Mesendoderm (in vitro differentiated cells): Measurements from ENCODE around the gene NDUFAF7.
"Not testable (repeated sequence)": the region's sequence is repeated elsewhere in the genome, so short reads cannot be mapped to it uniquely, and the experiment has no call there.

Experiments used
- DNase-seq: peaks from one replicate; pipeline ENCODE4 v3.0.0; 2013
- H2AK5ac ChIP-seq: 2 replicates; pipeline ENCODE4 v1.6.1; 2013; ENCODE audit warnings: low read length, inconsistent platforms
- H2BK120ac ChIP-seq: 2 replicates; pipeline ENCODE4 v1.6.1; 2013; ENCODE audit warnings: low read depth, mild to moderate bottlenecking, low read length, moderate library complexity, mixed read lengths
- H2BK15ac ChIP-seq: replicated peaks from 2 replicates; pipeline ENCODE4 v1.6.1; 2013; ENCODE audit warnings: low read depth, mild to moderate bottlenecking, moderate library complexity
- H2BK5ac ChIP-seq: 2 replicates; pipeline ENCODE4 v1.6.1; 2013; ENCODE audit warnings: low read length, inconsistent platforms
- H3K18ac ChIP-seq: 2 replicates; pipeline ENCODE4 v1.6.1; 2013; ENCODE audit warnings: mild to moderate bottlenecking, low read length, mixed read lengths
- H3K23ac ChIP-seq: one replicate; pipeline ENCODE4 v1.6.1; 2013; ENCODE audit warnings: low read length
- H3K27ac ChIP-seq: 2 replicates; pipeline ENCODE4 v1.5.1; 2013; ENCODE audit warnings: low read depth, mild to moderate bottlenecking, inconsistent platforms, low read length, moderate library complexity
- H3K27me3 ChIP-seq: 2 replicates; pipeline ENCODE4 v1.6.1; 2013; ENCODE audit warnings: low read length, control low read depth, mild to moderate bottlenecking, inconsistent platforms; ENCODE audit not compliant: insufficient read depth, poor library complexity
- H3K36me3 ChIP-seq: 2 replicates; pipeline ENCODE4 v1.6.1; 2013; ENCODE audit warnings: low read length, inconsistent platforms; ENCODE audit not compliant: control insufficient read depth, insufficient read depth
- H3K4ac ChIP-seq: one replicate; pipeline ENCODE4 v1.6.1; 2013; ENCODE audit warnings: low read depth, mild to moderate bottlenecking, low read length, moderate library complexity
- H3K4me1 ChIP-seq: 2 replicates; pipeline ENCODE4 v1.6.1; 2013; ENCODE audit warnings: low read depth, low read length, inconsistent platforms; ENCODE audit not compliant: control insufficient read depth
- H3K4me2 ChIP-seq: 2 replicates; pipeline ENCODE4 v1.6.1; 2013; ENCODE audit warnings: low read length
- H3K4me3 ChIP-seq: 2 replicates; pipeline ENCODE4 v1.5.1; 2013; ENCODE audit warnings: mild to moderate bottlenecking, low read length
- H3K56ac ChIP-seq: one replicate; pipeline ENCODE4 v1.6.1; 2013; ENCODE audit warnings: low read length
- H3K79me1 ChIP-seq: 2 replicates; pipeline ENCODE4 v1.6.1; 2013; ENCODE audit warnings: low read length, inconsistent platforms
- H3K79me2 ChIP-seq: 2 replicates; pipeline ENCODE4 v1.6.1; 2013; ENCODE audit warnings: mild to moderate bottlenecking, low read length; ENCODE audit not compliant: control insufficient read depth, insufficient read depth
- H3K9ac ChIP-seq: 2 replicates; pipeline ENCODE4 v1.6.1; 2013; ENCODE audit warnings: low read length, inconsistent platforms
- H4K5ac ChIP-seq: one replicate; pipeline ENCODE4 v1.6.1; 2013; ENCODE audit warnings: low read length
- H4K8ac ChIP-seq: one replicate; pipeline ENCODE4 v1.6.1; 2013; ENCODE audit warnings: low read depth, mild to moderate bottlenecking, control low read depth, low read length, moderate library complexity
- WGBS: extraction: QIAGEN DNeasy Blood & Tissue Kit; methylation state at CpG from one replicate; pipeline ENCODE4 v1.1.7; 2013; ENCODE audit warnings: low lambda C conversion rate, missing lambda C conversion rate; ENCODE audit not compliant: insufficient coverage; ENCODE audit errors: extremely low coverage; 5-methylcytosine and 5-hydroxymethylcytosine counted together

NDUFAF7 gene

DNA sequence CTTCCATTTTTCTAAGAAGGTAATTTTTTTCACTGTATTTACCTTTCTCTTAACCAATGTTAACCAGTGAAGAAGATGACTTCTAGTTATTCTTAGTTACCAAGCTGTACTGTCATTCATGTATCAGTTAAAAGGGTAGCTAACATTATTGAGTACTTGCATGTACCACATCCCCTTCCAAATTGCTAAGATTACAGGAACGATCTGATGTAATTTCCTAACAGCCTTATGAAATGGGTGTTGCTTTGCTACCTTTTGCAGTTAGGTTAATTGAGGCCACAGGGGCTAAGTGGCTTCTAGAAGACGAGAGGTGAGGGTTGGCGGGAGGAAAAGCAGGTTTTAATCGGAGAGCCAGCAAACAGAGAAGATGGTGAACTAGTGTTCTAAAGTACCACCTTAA lies 41.2 kb upstream of the NDUFAF7 start:
- Histone ChIP-seq H2BK15ac (no peak overlapping the region), H3K4me1 (peaks cover 9% of the 10 kb centered on the region)
- no CpG with 5 or more reads among the region's 4 CpGs for WGBS

DNA sequence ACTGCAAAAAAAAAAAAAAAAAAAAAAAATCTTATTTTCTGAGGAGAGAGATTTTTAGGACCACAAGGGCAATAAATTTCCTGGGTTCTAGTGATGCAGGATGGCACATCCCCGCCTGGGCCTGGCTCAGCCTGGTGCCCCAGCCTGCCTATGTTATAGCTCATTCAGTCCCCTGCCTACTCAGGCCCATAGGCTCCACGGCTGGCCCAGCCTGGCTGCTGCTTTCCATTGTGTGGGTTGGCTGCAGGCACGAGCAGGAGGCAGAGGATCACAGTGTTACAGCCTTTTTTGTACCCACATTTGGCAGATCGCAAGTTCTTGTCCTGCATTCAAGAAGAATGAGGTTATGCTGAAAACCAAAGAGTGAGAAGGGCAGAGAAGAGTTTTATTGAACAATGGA lies 40.2 kb upstream of the NDUFAF7 start:
- WGBS, result no CpG with 5 or more reads among the region's 4 CpGs
- peaks cover 9% of the 10 kb centered on the region for H3K4me1 ChIP-seq
- H2AK5ac ChIP-seq, result no peak overlapping the region
- H2BK5ac ChIP-seq, result no peak overlapping the region
- H3K23ac ChIP-seq, result no peak overlapping the region
- H3K9ac ChIP-seq, result peak overlapping the region; percentile 7
- H3K4me2 ChIP-seq, result no peak overlapping the region
- H2BK15ac ChIP-seq, result no peak overlapping the region
- no peaks in the 10 kb centered on the region for H3K27me3 ChIP-seq
- peak overlapping the region; percentile 2 for H4K8ac ChIP-seq
- H3K4ac ChIP-seq, result peak overlapping the region; percentile 17
- no peak overlapping the region for H4K5ac ChIP-seq
- H3K4me3 ChIP-seq, result no peak overlapping the region
- H3K18ac ChIP-seq, result peak overlapping the region; percentile 33
- no peak overlapping the region for H2BK120ac ChIP-seq
- no peaks in the 10 kb centered on the region for H3K79me1 ChIP-seq
- H3K79me2 ChIP-seq, result no peaks in the 10 kb centered on the region
- no peak overlapping the region for H3K27ac ChIP-seq
- H3K56ac ChIP-seq, result peak overlapping the region; percentile 78
- H3K36me3 ChIP-seq, result no peaks in the 10 kb centered on the region
- no peak for DNase-seq

More for the DNA sequence above, 41.2 kb upstream of the NDUFAF7 start:
- no peak for DNase-seq
- no peak overlapping the region for H2AK5ac ChIP-seq
- no peak overlapping the region for H3K23ac ChIP-seq
- H4K8ac ChIP-seq, result no peak overlapping the region
- peak overlapping the region; percentile 0 for H2BK5ac ChIP-seq
- no peaks in the 10 kb centered on the region for H3K79me2 ChIP-seq
- no peak overlapping the region for H3K4me2 ChIP-seq
- H3K79me1 ChIP-seq, result no peaks in the 10 kb centered on the region
- peak overlapping the region; percentile 94 for H3K18ac ChIP-seq
- H3K27me3 ChIP-seq, result no peaks in the 10 kb centered on the region
- no peak overlapping the region for H3K4ac ChIP-seq
- no peaks in the 10 kb centered on the region for H3K36me3 ChIP-seq
- H3K9ac ChIP-seq, result no peak overlapping the region
- H3K56ac ChIP-seq, result peak overlapping the region; percentile 45
- no peak overlapping the region for H4K5ac ChIP-seq
- no peak overlapping the region for H3K27ac ChIP-seq
- H2BK120ac ChIP-seq, result peak overlapping the region; percentile 69
- H3K4me3 ChIP-seq, result no peak overlapping the region

DNA sequence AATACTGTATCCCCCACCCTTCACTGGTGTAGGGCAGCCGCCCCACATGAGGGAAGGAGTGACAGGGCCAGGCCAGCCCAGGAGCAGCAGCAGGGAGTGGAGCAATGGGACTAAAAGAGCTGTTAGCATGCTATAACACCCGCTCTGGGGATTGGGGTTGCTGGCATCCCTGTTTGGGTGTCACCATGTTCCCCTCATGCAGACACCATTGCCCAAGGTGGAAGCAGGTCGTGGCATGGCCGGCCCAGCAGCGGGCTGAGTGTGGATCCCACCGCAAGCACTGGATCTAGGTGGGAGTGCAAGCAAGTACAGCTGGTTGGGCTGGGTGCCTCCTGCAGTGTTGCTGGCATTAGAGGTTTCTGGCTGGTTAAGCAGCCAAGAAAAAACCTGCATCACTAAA lies 39.7 kb upstream of the NDUFAF7 start:
- no peak overlapping the region for H3K4me2 ChIP-seq
- H3K79me2 ChIP-seq, result peaks cover under 1% of the 10 kb centered on the region
- H4K8ac ChIP-seq, result no peak overlapping the region
- H4K5ac ChIP-seq, result no peak overlapping the region
- H2BK15ac ChIP-seq, result no peak overlapping the region
- no peak overlapping the region for H3K23ac ChIP-seq
- no peak overlapping the region for H3K27ac ChIP-seq
- DNase-seq, result no peak
- no peak overlapping the region for H2AK5ac ChIP-seq
- no CpG with 5 or more reads among the region's 6 CpGs for WGBS
- H3K9ac ChIP-seq, result peak overlapping the region; percentile 7
- H3K4ac ChIP-seq, result peak overlapping the region; percentile 25
- no peaks in the 10 kb centered on the region for H3K79me1 ChIP-seq
- no peaks in the 10 kb centered on the region for H3K27me3 ChIP-seq
- no peaks in the 10 kb centered on the region for H3K36me3 ChIP-seq
- peaks cover 9% of the 10 kb centered on the region for H3K4me1 ChIP-seq
- H3K4me3 ChIP-seq, result no peak overlapping the region
- peak overlapping the region; percentile 78 for H3K56ac ChIP-seq
- H2BK5ac ChIP-seq, result no peak overlapping the region
- peak overlapping the region; percentile 33 for H3K18ac ChIP-seq
- no peak overlapping the region for H2BK120ac ChIP-seq

DNA sequence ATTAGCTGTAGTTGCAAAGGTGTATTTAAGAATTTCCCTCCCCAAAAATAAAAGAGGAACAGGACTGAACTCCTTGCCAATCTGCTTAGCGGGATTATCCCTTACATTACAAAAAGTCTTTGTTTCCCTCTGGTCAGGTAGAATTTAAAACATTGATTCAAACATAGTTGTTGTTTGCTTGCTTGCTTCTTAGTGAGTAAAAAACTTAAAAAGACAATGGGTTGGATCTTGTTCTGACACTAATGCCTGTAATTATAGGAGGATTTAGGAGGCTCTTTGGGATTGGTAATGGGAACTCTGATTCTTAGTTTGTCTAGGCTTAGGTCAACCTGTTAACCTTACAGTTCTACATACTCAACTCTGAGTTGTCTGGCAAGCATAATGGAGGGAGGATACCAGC lies 38.9 kb upstream of the NDUFAF7 start:
- Histone ChIP-seq H3K79me1 (no peaks in the 10 kb centered on the region), H4K8ac (no peak overlapping the region), H3K4me3 (no peak overlapping the region), H3K23ac (no peak overlapping the region), H3K79me2 (peaks cover 5% of the 10 kb centered on the region), H3K56ac (no peak overlapping the region), H3K18ac (no peak overlapping the region), H3K27me3 (no peaks in the 10 kb centered on the region), H3K36me3 (no peaks in the 10 kb centered on the region), H2BK15ac (peak overlapping the region; percentile 80), H2BK5ac (no peak overlapping the region), H3K4me1 (peaks cover 9% of the 10 kb centered on the region), H2AK5ac (peak overlapping the region; percentile 52), H3K4me2 (no peak overlapping the region), H3K9ac (no peak overlapping the region), H4K5ac (no peak overlapping the region), H3K27ac (no peak overlapping the region), H2BK120ac (no peak overlapping the region), H3K4ac (no peak overlapping the region)
- DNase-seq, result no peak
- WGBS, result no CpG with 5 or more reads among the region's 1 CpG

DNA sequence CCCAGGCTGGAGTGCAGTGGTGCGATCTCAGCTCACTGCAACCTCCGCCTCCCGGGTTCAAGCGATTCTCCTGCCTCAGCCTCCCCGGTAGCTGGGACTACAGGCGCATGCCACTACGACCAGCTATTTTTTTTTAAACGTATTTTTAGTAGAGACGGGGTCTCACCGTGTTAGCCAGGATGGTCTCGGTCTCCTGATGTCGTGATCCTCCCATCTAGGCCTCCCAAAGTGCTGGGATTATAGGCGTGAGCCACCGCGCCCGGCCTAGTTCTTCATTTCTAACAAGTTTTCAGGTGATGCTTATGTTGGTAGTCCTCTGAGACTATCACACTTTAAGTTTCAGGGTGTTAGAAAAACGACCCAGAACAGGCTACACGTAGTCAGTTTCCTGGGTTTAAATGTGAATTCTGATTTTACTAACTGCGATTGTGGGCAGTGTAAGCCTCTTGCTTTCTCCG lies 35.6 kb upstream of the NDUFAF7 start:
- not testable (repeated sequence) for H3K4me3 ChIP-seq, H3K27ac ChIP-seq
- WGBS, result no CpG with 5 or more reads among the region's 20 CpGs

More for the DNA sequence above, 35.6 kb upstream of the NDUFAF7 start:
- not testable (repeated sequence) for H2BK5ac ChIP-seq, H3K79me1 ChIP-seq, H4K8ac ChIP-seq, H3K36me3 ChIP-seq, H2AK5ac ChIP-seq, H2BK120ac ChIP-seq, H3K4ac ChIP-seq, H3K27me3 ChIP-seq, H3K79me2 ChIP-seq, DNase-seq, H3K23ac ChIP-seq, H3K4me1 ChIP-seq, H2BK15ac ChIP-seq
- peak overlapping the region; percentile 37 for H3K9ac ChIP-seq
- peak overlapping the region; percentile 21 for H3K18ac ChIP-seq
- peak overlapping the region; percentile 60 for H4K5ac ChIP-seq
- H3K56ac ChIP-seq, result peak overlapping the region; percentile 66
- H3K4me2 ChIP-seq, result peak overlapping the region; percentile 76
